Endothelial cell of umbilical vein (primary cell): ENCODE results near the gene SERPINB2.

ENCODE experiments used
- POLR2A ChIP-seq: IDR thresholded peaks from 2 replicates; pipeline ENCODE4 v1.6.1; 2012; ENCODE audit warnings: low read depth, mild to moderate bottlenecking, control low read depth, low read length
- POLR2AphosphoS5 ChIP-seq: IDR thresholded peaks from 2 replicates; pipeline ENCODE4 v1.6.1; 2012; ENCODE audit warnings: low read depth, mild to moderate bottlenecking, control low read depth, low read length, moderate library complexity; ENCODE audit not compliant: insufficient read depth
- TF ChIP-seq, protein P1 (sequence below), 2 donors: IDR thresholded peaks; 1 replicate in 1 of 2; 2 replicates in 1 of 2; pipeline ENCODE4 v1.5.1; 2011; ENCODE audit warnings: low read length in 2 of 2, mild to moderate bottlenecking in 2 of 2, moderate library complexity in 2 of 2, control low read depth in 1 of 2, inconsistent platforms in 1 of 2, low read depth in 1 of 2; ENCODE audit not compliant: insufficient read depth in 1 of 2; ENCODE audit errors: extremely low read depth in 1 of 2

GRCh38 chr18:63951302-63951705, 63.8 kb downstream of the SERPINB2 start:
- TF ChIP-seq POLR2A (no peak), POLR2AphosphoS5 (no peak)
- TF ChIP-seq, protein P1, sequence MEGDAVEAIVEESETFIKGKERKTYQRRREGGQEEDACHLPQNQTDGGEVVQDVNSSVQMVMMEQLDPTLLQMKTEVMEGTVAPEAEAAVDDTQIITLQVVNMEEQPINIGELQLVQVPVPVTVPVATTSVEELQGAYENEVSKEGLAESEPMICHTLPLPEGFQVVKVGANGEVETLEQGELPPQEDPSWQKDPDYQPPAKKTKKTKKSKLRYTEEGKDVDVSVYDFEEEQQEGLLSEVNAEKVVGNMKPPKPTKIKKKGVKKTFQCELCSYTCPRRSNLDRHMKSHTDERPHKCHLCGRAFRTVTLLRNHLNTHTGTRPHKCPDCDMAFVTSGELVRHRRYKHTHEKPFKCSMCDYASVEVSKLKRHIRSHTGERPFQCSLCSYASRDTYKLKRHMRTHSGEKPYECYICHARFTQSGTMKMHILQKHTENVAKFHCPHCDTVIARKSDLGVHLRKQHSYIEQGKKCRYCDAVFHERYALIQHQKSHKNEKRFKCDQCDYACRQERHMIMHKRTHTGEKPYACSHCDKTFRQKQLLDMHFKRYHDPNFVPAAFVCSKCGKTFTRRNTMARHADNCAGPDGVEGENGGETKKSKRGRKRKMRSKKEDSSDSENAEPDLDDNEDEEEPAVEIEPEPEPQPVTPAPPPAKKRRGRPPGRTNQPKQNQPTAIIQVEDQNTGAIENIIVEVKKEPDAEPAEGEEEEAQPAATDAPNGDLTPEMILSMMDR (IDR thresholded peaks at IDR 0.05; ENCODE audit: extremely low read depth in 1 of 2, insufficient read depth in 1 of 2, low read depth in 1 of 2, low read length in 2 of 2), result no peak
